Body of pancreas (tissue), 4 donors: ENCODE measurements around the gene RFX7. TPM values are rescaled to one million over a fixed set of nuclear protein-coding genes. Genes with fewer than 3 reads are reported as not detected.

Experiments used
- ATAC-seq: fragments of 150-250 bp; one replicate; pipeline ENCODE4 v1.9.1; 2016
- DNase-seq, 4 donors: peaks; one replicate each; pipeline ENCODE4 v3.0.0-alpha.2; 2019
- H3K27ac ChIP-seq, 4 donors: fragments of 200-600 bp; sonication (generic); 1 replicate in 3 of 4; 2 replicates in 1 of 4; pipeline versions ENCODE4 v1.5.1 to v1.6.1; 2016 to 2019; ENCODE audit warnings: mild to moderate bottlenecking in 1 of 4, mixed read lengths in 1 of 4, moderate library complexity in 1 of 4
- H3K27me3 ChIP-seq, 2 donors: fragments of 200-600 bp; sonication (generic); one replicate each; pipeline ENCODE4 v1.6.0; 2016; ENCODE audit warnings: mild to moderate bottlenecking in 1 of 2
- H3K36me3 ChIP-seq, 2 donors: fragments of 200-600 bp; sonication (generic); replicated peaks in 1 of 2; 2 replicates each; pipeline ENCODE4 v1.5.1; 2016; ENCODE audit warnings: low read depth in 2 of 2; ENCODE audit not compliant: insufficient read depth in 1 of 2
- H3K4me1 ChIP-seq: fragments of 200-600 bp; sonication (generic); one replicate; pipeline ENCODE4 v1.6.0; 2016
- H3K4me3 ChIP-seq, 2 donors: fragments of 200-600 bp; sonication (generic); 1 replicate in 1 of 2; 2 replicates in 1 of 2; pipeline ENCODE4 v1.5.1; 2016 to 2019
- H3K9me3 ChIP-seq, 3 donors: fragments of 200-600 bp; sonication (generic); 1 replicate in 2 of 3; 2 replicates in 1 of 3; pipeline ENCODE4 v1.5.1; 2016
- CTCF ChIP-seq, 7 experiments: fragments of 450-650 bp in 4 of 7; fragments of 200-600 bp in 3 of 7; sonication (generic) in 3 of 7; IDR thresholded peaks; one replicate each; pipeline ENCODE4 v1.5.1; 2016 to 2019; ENCODE audit warnings: antibody characterized with exemption in 7 of 7
- POLR2A ChIP-seq, 3 donors: fragments of 450-650 bp; IDR thresholded peaks; one replicate each; pipeline ENCODE4 v1.6.1; 2016; ENCODE audit warnings: antibody characterized with exemption in 3 of 3, mild to moderate bottlenecking in 2 of 3
- WGBS, 2 donors: methylation state at CpG; one replicate each; pipeline ENCODE4 v1.1.5; 2017; 5-methylcytosine and 5-hydroxymethylcytosine counted together
- intact Hi-C: fragments of 100-400 bp; cut with DNase I; formaldehyde crosslinking; loops from one replicate; pipeline ENCODE4 v1.15.1; 2023
- total RNA-seq, 2 donors: library from RNA; depleted of rRNA; stranded (reverse); fragments of >200 nt; gene quantifications; one replicate each; pipeline ENCODE4 v1.1.0, GENCODE V29; 2016

Gene RFX7
- total RNA-seq, 2 donors from 2014 or later, result 2.6 to 5.4 TPM

- H3K4me3 ChIP-seq, result no peak overlapping the region
- H3K36me3 ChIP-seq, result no peaks in the 10 kb centered on the region
- H3K9me3 ChIP-seq, result no peaks in the 10 kb centered on the region
- DNase-seq (no peak), ATAC-seq (no peak)
- H3K27me3 ChIP-seq, result no peaks in the 10 kb centered on the region
- no peak overlapping the region for H3K27ac ChIP-seq
- intact Hi-C loops, result no loop called here
- no peak for TF ChIP-seq CTCF (IDR thresholded peaks at IDR 0.05)
- TF ChIP-seq POLR2A (IDR thresholded peaks at IDR 0.05), result no peak
- WGBS, 2 donors, result 85 to 86% methylated on average over 2 of the region's 2 CpGs
- peaks cover 14% of the 10 kb centered on the region for H3K4me1 ChIP-seq
These were observed 3.6 kb upstream of the RFX7 start for GRCh38 chr15:56247266-56247665.

- DNase-seq (peak; percentile 91 to 93 (median 92)), ATAC-seq (peak; percentile 77)
- H3K4me1 ChIP-seq, result peaks cover 24% of the 10 kb centered on the region
- H3K9me3 ChIP-seq, result no peaks in the 10 kb centered on the region
- TF ChIP-seq CTCF (IDR thresholded peaks at IDR 0.05) (peak; percentile 93 to 100 (median 100)), POLR2A (IDR thresholded peaks at IDR 0.05) (peak in 2 of 3 donors; percentile 49 to 62)
- WGBS, 2 donors, result 1% methylated on average over 15 of the region's 15 CpGs
- intact Hi-C loops, result no loop called here
- H3K36me3 ChIP-seq, result no peaks in the 10 kb centered on the region
- no peak overlapping the region for H3K4me3 ChIP-seq
- H3K27ac ChIP-seq, result peak overlapping the region; percentile 6 to 83 (median 71)
- no peaks in the 10 kb centered on the region for H3K27me3 ChIP-seq
These were observed 2.5 kb upstream of the RFX7 start for GRCh38 chr15:56245871-56246814.

GRCh38 chr15:56244811-56245576, 1.3 kb upstream of the RFX7 start:
- peak; percentile 28 for ATAC-seq
- WGBS, 2 donors, result 24 to 41% methylated on average over 10 of the region's 10 CpGs
- DNase-seq, result peak; percentile 48 to 71 (median 66)
- peak overlapping the region; percentile 70 to 83 (median 76) for H3K27ac ChIP-seq
- no peaks in the 10 kb centered on the region for H3K9me3 ChIP-seq
- TF ChIP-seq POLR2A (IDR thresholded peaks at IDR 0.05) (no peak), CTCF (IDR thresholded peaks at IDR 0.05) (no peak)
- H3K27me3 ChIP-seq, result no peaks in the 10 kb centered on the region
- peaks cover 26% of the 10 kb centered on the region for H3K4me1 ChIP-seq
- no peak overlapping the region for H3K4me3 ChIP-seq
- H3K36me3 ChIP-seq, result no peaks in the 10 kb centered on the region
- intact Hi-C loops, result no loop called here

- H3K36me3 ChIP-seq, result no peaks in the 10 kb centered on the region
- ATAC-seq, result no peak
- WGBS, 2 donors, result 1% methylated on average over 28 to 29 of the region's 29 CpGs
- peak overlapping the region; percentile 10 to 18 for H3K4me3 ChIP-seq
- H3K4me1 ChIP-seq, result peaks cover 26% of the 10 kb centered on the region
- intact Hi-C loops, result no loop called here
- H3K27me3 ChIP-seq, result no peaks in the 10 kb centered on the region
- H3K9me3 ChIP-seq, result no peaks in the 10 kb centered on the region
- TF ChIP-seq POLR2A (IDR thresholded peaks at IDR 0.05), result no peak
- TF ChIP-seq CTCF (IDR thresholded peaks at IDR 0.05), result no peak
- peak in 3 of 4 donors; percentile 27 to 38 (median 36) for DNase-seq
- H3K27ac ChIP-seq, result peak overlapping the region; percentile 70 to 83 (median 76)
These were observed 545 bp upstream of the RFX7 start for GRCh38 chr15:56244038-56244810.
